Measurements from ENCODE around the gene SDK1.

Gene SDK1

DNA sequence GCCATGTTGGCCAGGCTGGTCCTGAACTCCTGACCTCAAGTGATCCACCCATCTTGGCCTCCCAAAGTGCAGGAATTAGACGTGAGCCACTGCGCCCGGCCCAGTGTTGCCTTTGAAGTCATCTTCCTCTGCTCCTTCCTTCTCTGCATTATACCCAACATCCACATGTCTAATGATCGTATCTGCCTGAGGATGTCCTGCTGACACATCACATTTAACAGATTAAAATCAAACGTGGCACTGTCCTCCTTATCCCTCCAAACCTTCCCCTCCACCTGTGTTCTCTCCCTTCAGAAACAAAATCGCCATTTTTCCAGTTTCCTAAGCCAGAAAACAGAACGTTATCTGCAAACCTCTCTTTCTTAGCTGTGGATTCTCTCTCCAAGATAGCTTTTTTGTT, 8.4 kb upstream of the SDK1 start:
- Mint-ChIP-seq H3K4me3 (no peak overlapping the region), H3K4me1 (no peaks in the 10 kb centered on the region), H3K27me3 (ENCODE audit: low read depth) (peaks cover 23% of the 10 kb centered on the region), H3K27ac (no peak overlapping the region), H3K9me3 (peaks cover 5% of the 10 kb centered on the region), H3K36me3 (ENCODE audit: low read depth) (no peaks in the 10 kb centered on the region)
- TF ChIP-seq, protein P1, sequence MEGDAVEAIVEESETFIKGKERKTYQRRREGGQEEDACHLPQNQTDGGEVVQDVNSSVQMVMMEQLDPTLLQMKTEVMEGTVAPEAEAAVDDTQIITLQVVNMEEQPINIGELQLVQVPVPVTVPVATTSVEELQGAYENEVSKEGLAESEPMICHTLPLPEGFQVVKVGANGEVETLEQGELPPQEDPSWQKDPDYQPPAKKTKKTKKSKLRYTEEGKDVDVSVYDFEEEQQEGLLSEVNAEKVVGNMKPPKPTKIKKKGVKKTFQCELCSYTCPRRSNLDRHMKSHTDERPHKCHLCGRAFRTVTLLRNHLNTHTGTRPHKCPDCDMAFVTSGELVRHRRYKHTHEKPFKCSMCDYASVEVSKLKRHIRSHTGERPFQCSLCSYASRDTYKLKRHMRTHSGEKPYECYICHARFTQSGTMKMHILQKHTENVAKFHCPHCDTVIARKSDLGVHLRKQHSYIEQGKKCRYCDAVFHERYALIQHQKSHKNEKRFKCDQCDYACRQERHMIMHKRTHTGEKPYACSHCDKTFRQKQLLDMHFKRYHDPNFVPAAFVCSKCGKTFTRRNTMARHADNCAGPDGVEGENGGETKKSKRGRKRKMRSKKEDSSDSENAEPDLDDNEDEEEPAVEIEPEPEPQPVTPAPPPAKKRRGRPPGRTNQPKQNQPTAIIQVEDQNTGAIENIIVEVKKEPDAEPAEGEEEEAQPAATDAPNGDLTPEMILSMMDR (IDR thresholded peaks at IDR 0.05; ENCODE audit: unreplicated experiment in 3 of 3): no peak

- TF ChIP-seq, protein P1 (IDR thresholded peaks at IDR 0.05; ENCODE audit: unreplicated experiment in 3 of 3): no peak
- peaks cover 36% of the 10 kb centered on the region for H3K27me3 Mint-ChIP-seq (ENCODE audit: low read depth)
Observed at GRCh38 chr7:3294432-3295100, 6.5 kb upstream of the SDK1 start.

DNA sequence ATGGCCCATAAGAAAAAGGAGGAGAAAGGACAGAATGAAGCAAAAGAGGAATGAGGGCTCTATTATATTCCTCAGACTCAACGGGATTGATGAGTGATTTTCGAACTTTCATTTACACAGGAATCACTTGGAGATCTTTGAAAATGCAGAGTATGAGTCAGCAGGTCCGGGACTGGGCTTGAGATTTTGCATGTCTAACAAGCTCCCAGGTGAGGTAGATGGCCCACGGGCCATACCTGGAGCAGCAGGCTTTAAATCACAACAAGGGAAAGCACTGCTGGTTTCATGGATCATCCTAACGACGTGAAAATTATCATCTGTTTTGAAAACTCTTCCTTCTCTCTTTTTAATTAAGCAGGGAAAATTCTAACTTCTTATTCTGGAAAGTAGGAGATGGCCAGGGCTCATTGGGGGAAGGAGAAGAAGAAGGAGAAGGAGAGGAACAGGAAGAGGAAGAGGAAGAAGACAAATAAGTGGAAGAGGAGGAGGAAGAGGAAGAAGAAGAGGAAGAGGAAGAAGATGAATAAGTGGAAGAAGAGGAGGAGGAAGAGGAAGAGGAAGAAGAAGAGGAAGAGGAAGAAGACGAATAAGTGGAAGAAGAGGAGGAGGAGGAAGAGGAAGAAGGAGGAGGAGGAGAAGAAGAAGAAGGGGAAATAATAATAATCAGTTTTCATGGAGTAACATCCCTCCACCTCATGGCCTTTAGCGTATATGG, 3.8 kb upstream of the SDK1 start:
- Mint-ChIP-seq H3K4me1 (peaks cover 7% of the 10 kb centered on the region), H3K36me3 (ENCODE audit: low read depth) (no peaks in the 10 kb centered on the region), H3K9me3 (no peaks in the 10 kb centered on the region), H3K27me3 (ENCODE audit: low read depth) (peaks cover 47% of the 10 kb centered on the region), H3K4me3 (no peak overlapping the region), H3K27ac (no peak overlapping the region)
- TF ChIP-seq, protein P1 (IDR thresholded peaks at IDR 0.05; ENCODE audit: unreplicated experiment in 3 of 3): no peak

More at GRCh38 chr7:3294432-3295100, 6.5 kb upstream of the SDK1 start:
- no peaks in the 10 kb centered on the region for H3K4me1 Mint-ChIP-seq
- H3K36me3 Mint-ChIP-seq (ENCODE audit: low read depth): no peaks in the 10 kb centered on the region
- H3K4me3 Mint-ChIP-seq: no peak overlapping the region
- no peak overlapping the region for H3K27ac Mint-ChIP-seq
- no peaks in the 10 kb centered on the region for H3K9me3 Mint-ChIP-seq

DNA sequence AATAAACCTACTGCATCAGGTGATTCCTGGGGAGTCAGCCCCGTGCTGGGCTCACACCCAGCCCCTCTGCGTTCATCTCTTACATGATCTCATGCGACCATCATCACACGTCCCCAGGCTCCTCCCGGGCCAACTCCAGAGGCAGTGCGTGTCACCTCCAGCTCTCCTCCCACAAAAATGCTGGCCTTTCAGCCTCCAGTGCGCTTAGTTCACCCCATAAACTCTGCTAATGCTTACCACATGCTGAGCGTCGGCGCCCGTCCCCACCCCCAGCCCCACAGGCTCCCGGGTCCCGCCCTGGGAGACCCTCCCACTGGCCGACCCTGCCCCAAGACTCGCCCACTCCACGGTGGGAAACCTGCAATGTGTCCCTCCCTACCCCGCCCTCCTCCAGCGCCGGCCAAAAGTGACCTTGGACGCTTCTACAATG, 816 bp upstream of the SDK1 start:
- Mint-ChIP-seq H3K4me3 (peak overlapping the region; percentile 75 to 80 (median 79)), H3K27ac (no peak overlapping the region), H3K27me3 (ENCODE audit: low read depth) (peaks cover 41% of the 10 kb centered on the region), H3K36me3 (ENCODE audit: low read depth) (no peaks in the 10 kb centered on the region), H3K4me1 (peaks cover 26% of the 10 kb centered on the region), H3K9me3 (no peaks in the 10 kb centered on the region)
- TF ChIP-seq, protein P1 (IDR thresholded peaks at IDR 0.05; ENCODE audit: unreplicated experiment in 3 of 3): no peak

DNA sequence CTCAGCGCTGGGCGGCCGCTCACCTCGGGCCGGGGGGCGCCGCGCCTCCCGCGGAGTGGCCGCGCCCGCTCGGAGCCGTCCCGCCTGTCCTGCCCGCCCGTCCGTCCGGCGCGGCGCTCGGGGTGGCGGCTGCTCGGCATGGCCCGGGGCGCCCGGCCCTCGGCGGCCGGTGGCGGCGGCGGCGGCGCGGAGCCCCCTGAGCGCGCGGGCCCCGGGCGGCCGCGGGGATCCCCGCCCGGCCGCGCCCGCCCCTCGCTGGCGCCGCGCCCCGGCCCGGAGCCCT, 338 bp downstream of the SDK1 start:
- Mint-ChIP-seq H3K9me3 (no peaks in the 10 kb centered on the region), H3K4me1 (peaks cover 30% of the 10 kb centered on the region), H3K27ac (no peak overlapping the region)

More for the DNA sequence above, 338 bp downstream of the SDK1 start:
- H3K27me3 Mint-ChIP-seq (ENCODE audit: low read depth): peaks cover 38% of the 10 kb centered on the region
- no peak overlapping the region for H3K4me3 Mint-ChIP-seq
- TF ChIP-seq, protein P1 (IDR thresholded peaks at IDR 0.05; ENCODE audit: unreplicated experiment in 3 of 3): no peak
- H3K36me3 Mint-ChIP-seq (ENCODE audit: low read depth): no peaks in the 10 kb centered on the region

Data from nephron (organoid).